GM12878 (cell line): ENCODE measurements around the gene PRSS36. TPM values are rescaled to one million over a fixed set of nuclear protein-coding genes. Genes with fewer than 3 reads are reported as not detected.

Source experiments
- ATF7 ChIP-seq: fragments of 450-650 bp; IDR thresholded peaks from 2 replicates; pipeline ENCODE4 v1.6.1; 2016; ENCODE audit warnings: low read depth, mild to moderate bottlenecking
- BHLHE40 ChIP-seq, 2 experiments: fragments of 450-650 bp in 1 of 2; IDR thresholded peaks; 2 replicates each; pipeline ENCODE4 v1.6.1; 2011 to 2017; ENCODE audit warnings: low read depth in 2 of 2, borderline replicate concordance in 1 of 2, improper control_type of control experiment in 1 of 2, low read length in 1 of 2, mild to moderate bottlenecking in 1 of 2
- CHD2 ChIP-seq: IDR thresholded peaks from 2 replicates; pipeline ENCODE4 v1.6.1; 2011; ENCODE audit warnings: low read depth, low read length, improper control_type of control experiment, borderline replicate concordance
- ETV6 ChIP-seq, 2 experiments: fragments of 450-650 bp in 1 of 2; IDR thresholded peaks in 1 of 2; conservative IDR thresholded peaks in 1 of 2; 2 replicates each; pipeline ENCODE4 v1.6.1; 2014; ENCODE audit warnings: antibody characterized with exemption in 1 of 2, borderline replicate concordance in 1 of 2, low read depth in 1 of 2, mild to moderate bottlenecking in 1 of 2, moderate library complexity in 1 of 2
- FOXK2 ChIP-seq: fragments of 450-650 bp; IDR thresholded peaks from 2 replicates; pipeline ENCODE4 v1.6.1; 2017; ENCODE audit warnings: mild to moderate bottlenecking, moderate library complexity
- GATAD2B ChIP-seq: fragments of 450-650 bp; conservative IDR thresholded peaks from 2 replicates; pipeline ENCODE4 v1.6.1; 2017; ENCODE audit warnings: low read depth, mild to moderate bottlenecking, moderate library complexity
- IKZF2 ChIP-seq, 2 experiments: fragments of 450-650 bp; IDR thresholded peaks; 2 replicates each; pipeline ENCODE4 v1.6.1; 2017; ENCODE audit warnings: mild to moderate bottlenecking in 2 of 2, moderate library complexity in 2 of 2
- IRF5 ChIP-seq: fragments of 450-650 bp; IDR thresholded peaks from 2 replicates; pipeline ENCODE4 v1.6.1; 2017; ENCODE audit warnings: borderline replicate concordance
- POLR2A ChIP-seq: IDR thresholded peaks from 2 replicates; pipeline ENCODE4 v1.6.1; 2011; ENCODE audit warnings: low read depth, mild to moderate bottlenecking, low read length
- POU2F2 ChIP-seq: IDR thresholded peaks from 3 replicates; pipeline ENCODE4 v1.6.1; 2011; ENCODE audit warnings: low read depth, mild to moderate bottlenecking, low read length, borderline replicate concordance
- REST ChIP-seq: IDR thresholded peaks from 2 replicates; pipeline ENCODE4 v1.6.1; 2012; ENCODE audit warnings: mild to moderate bottlenecking, low read depth, low read length
- SREBF1 ChIP-seq: IDR thresholded peaks from 2 replicates; pipeline ENCODE4 v1.6.1; 2012; ENCODE audit warnings: mild to moderate bottlenecking, low read length
- TCF12 ChIP-seq: IDR thresholded peaks from 2 replicates; pipeline ENCODE4 v1.6.1; 2011; ENCODE audit warnings: low read depth, mild to moderate bottlenecking, low read length
- ZZZ3 ChIP-seq: IDR thresholded peaks from 2 replicates; pipeline ENCODE4 v1.6.1; 2011; ENCODE audit warnings: low read depth; ENCODE audit not compliant: control insufficient read depth, insufficient read length
- polyA plus RNA-seq, 11 experiments: library from polyadenylated mRNA; depleted of rRNA in 4 of 11; unstranded in 6 of 11; stranded (reverse) in 5 of 11; fragments of >200 nt; fragmentation: Nextera tagmentation in 4 of 11; fragmentation: Illumina TruSeq in 1 of 11; extraction: Ambion mirVana in 4 of 11; extraction: Trizol in 1 of 11; gene quantifications; 1 replicate in 1 of 11; 2 replicates in 10 of 11; pipeline versions ENCODE4 v1.2.1 to v1.2.3, GENCODE V29; 2011 to 2016; ENCODE audit warnings: inconsistent platforms in 2 of 11, missing spikeins in 2 of 11, low read depth in 1 of 11
- total RNA-seq, 4 experiments: library from RNA; depleted of rRNA in 3 of 4; stranded (reverse); fragments of >200 nt in 3 of 4; fragmentation: Illumina TruSeq in 1 of 4; extraction: Trizol in 1 of 4; gene quantifications; 2 replicates each; pipeline versions ENCODE4 v1.2.1 to v1.2.3, GENCODE V29; 2013 to 2021
- TF ChIP-seq, protein P1 (sequence below): fragments of 150-350 bp; IDR thresholded peaks from 2 replicates; pipeline ENCODE4 v1.6.1; 2016; ENCODE audit warnings: low read depth, low read length
- TF ChIP-seq, protein P2 (sequence below): fragments of 450-650 bp; IDR thresholded peaks from 2 replicates; pipeline ENCODE4 v1.6.1; 2017; ENCODE audit warnings: mild to moderate bottlenecking, moderate library complexity

Gene PRSS36
- total and polyA plus RNA-seq, 10 of the 15 experiments (the other 5 are each of a cell fraction or from before 2014, with no cell fraction given), result 0.11 to 1.1 (median 0.17) TPM; not detected in 3

DNA sequence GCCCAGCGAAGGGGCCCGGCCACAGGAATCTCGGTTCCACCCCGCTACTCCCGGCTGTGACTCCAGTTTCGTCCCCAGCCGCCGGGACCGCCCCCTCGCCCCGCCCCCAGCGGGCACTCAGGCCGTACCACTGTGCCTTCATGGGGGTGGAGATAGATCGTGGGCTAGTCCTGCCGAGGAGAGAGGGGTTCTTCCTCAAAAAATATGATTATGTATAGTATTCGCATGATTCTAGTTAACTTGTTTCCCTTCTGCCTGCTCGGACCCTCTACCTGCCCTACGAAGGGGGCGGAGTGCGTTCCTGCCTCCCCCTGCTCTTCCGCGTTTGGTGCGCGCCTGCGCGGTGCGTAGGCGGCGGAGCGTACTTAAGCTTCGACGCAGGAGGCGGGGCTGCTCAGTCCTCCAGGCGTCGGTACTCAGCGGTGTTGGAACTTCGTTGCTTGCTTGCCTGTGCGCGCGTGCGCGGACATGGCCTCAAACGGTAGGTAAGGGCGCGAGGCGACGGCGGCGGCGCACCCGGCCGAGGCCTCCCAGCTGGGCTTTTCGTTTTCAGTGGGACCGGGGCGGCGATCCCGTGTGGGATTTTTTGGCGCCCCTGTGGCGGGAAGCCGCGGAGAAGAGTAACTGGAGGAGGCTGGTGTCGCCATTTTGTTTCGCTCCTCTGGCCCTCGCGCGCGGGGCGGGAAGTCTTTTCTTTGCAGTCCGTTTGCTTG, 30.0 kb upstream of the PRSS36 start, which contains the start of gene FUS (continued):
- TF ChIP-seq, protein P1, sequence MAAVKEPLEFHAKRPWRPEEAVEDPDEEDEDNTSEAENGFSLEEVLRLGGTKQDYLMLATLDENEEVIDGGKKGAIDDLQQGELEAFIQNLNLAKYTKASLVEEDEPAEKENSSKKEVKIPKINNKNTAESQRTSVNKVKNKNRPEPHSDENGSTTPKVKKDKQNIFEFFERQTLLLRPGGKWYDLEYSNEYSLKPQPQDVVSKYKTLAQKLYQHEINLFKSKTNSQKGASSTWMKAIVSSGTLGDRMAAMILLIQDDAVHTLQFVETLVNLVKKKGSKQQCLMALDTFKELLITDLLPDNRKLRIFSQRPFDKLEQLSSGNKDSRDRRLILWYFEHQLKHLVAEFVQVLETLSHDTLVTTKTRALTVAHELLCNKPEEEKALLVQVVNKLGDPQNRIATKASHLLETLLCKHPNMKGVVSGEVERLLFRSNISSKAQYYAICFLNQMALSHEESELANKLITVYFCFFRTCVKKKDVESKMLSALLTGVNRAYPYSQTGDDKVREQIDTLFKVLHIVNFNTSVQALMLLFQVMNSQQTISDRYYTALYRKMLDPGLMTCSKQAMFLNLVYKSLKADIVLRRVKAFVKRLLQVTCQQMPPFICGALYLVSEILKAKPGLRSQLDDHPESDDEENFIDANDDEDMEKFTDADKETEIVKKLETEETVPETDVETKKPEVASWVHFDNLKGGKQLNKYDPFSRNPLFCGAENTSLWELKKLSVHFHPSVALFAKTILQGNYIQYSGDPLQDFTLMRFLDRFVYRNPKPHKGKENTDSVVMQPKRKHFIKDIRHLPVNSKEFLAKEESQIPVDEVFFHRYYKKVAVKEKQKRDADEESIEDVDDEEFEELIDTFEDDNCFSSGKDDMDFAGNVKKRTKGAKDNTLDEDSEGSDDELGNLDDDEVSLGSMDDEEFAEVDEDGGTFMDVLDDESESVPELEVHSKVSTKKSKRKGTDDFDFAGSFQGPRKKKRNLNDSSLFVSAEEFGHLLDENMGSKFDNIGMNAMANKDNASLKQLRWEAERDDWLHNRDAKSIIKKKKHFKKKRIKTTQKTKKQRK, result 0 out of 2 replicates have a peak, but pooled peaks have one; percentile 23
- peak; percentile 99 for TF ChIP-seq BHLHE40 (IDR thresholded peaks at IDR 0.05; ENCODE audit: borderline replicate concordance in 1 of 2, low read depth in 2 of 2, low read length in 1 of 2)
- peak; percentile 91 for TF ChIP-seq POLR2A
- 0 out of 2 replicates have a peak, but pooled peaks have one; percentile 36 for TF ChIP-seq GATAD2B
- no peak for TF ChIP-seq IRF5
- TF ChIP-seq FOXK2, result peak; percentile 100
- no peak; a peak in 1 of 4 replicates for TF ChIP-seq ETV6 (conservative IDR thresholded peaks at IDR 0.05 in 1 of 2, IDR thresholded peaks at IDR 0.05 in 1 of 2; ENCODE audit: borderline replicate concordance in 1 of 2, low read depth in 1 of 2)
- no peak; the same call in 1 of the 2 replicates for TF ChIP-seq CHD2
- peak; percentile 100 for TF ChIP-seq POU2F2
- TF ChIP-seq ZZZ3, result no peak
- TF ChIP-seq SREBF1, result peak; percentile 100
- peak; percentile 100 for TF ChIP-seq ATF7
- TF ChIP-seq, protein P2, sequence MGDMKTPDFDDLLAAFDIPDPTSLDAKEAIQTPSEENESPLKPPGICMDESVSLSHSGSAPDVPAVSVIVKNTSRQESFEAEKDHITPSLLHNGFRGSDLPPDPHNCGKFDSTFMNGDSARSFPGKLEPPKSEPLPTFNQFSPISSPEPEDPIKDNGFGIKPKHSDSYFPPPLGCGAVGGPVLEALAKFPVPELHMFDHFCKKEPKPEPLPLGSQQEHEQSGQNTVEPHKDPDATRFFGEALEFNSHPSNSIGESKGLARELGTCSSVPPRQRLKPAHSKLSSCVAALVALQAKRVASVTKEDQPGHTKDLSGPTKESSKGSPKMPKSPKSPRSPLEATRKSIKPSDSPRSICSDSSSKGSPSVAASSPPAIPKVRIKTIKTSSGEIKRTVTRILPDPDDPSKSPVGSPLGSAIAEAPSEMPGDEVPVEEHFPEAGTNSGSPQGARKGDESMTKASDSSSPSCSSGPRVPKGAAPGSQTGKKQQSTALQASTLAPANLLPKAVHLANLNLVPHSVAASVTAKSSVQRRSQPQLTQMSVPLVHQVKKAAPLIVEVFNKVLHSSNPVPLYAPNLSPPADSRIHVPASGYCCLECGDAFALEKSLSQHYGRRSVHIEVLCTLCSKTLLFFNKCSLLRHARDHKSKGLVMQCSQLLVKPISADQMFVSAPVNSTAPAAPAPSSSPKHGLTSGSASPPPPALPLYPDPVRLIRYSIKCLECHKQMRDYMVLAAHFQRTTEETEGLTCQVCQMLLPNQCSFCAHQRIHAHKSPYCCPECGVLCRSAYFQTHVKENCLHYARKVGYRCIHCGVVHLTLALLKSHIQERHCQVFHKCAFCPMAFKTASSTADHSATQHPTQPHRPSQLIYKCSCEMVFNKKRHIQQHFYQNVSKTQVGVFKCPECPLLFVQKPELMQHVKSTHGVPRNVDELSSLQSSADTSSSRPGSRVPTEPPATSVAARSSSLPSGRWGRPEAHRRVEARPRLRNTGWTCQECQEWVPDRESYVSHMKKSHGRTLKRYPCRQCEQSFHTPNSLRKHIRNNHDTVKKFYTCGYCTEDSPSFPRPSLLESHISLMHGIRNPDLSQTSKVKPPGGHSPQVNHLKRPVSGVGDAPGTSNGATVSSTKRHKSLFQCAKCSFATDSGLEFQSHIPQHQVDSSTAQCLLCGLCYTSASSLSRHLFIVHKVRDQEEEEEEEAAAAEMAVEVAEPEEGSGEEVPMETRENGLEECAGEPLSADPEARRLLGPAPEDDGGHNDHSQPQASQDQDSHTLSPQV, result 0 out of 2 replicates have a peak, but pooled peaks have one; percentile 27
- TF ChIP-seq REST, result peak; percentile 65; the same call in 1 of the 2 replicates
- peak in 1 of 2 experiments; percentile 85; a peak in 2 of 4 replicates for TF ChIP-seq IKZF2 (IDR thresholded peaks at IDR 0.05)
- peak; percentile 96 for TF ChIP-seq TCF12
